ENCODE data around the gene ABHD11.
"Not testable (repeated sequence)": the region's sequence is repeated elsewhere in the genome, so short reads cannot be mapped to it uniquely, and the experiment has no call there.

ABHD11 gene

GRCh38 chr7:73742753-73743641 is 4.4 kb upstream of the ABHD11 start:
- no peak for DNase-seq (ENCODE audit: low read depth)

- DNase-seq (ENCODE audit: low read depth): no peak
These were observed 3.7 kb upstream of the ABHD11 start for GRCh38 chr7:73742338-73742752.

- no peak for DNase-seq (ENCODE audit: low read depth)
These were observed 3.0 kb upstream of the ABHD11 start for GRCh38 chr7:73741600-73741999.

GRCh38 chr7:73740771-73741170 is 2.2 kb upstream of the ABHD11 start:
- no peak for DNase-seq (ENCODE audit: low read depth)

GRCh38 chr7:73740212-73740611 is 1.6 kb upstream of the ABHD11 start:
- DNase-seq (ENCODE audit: low read depth): no peak

GRCh38 chr7:73739387-73739767 is 775 bp upstream of the ABHD11 start:
- DNase-seq (ENCODE audit: low read depth): no peak

GRCh38 chr7:73738220-73738611 is 386 bp downstream of the ABHD11 start:
- no peak for DNase-seq (ENCODE audit: low read depth)

GRCh38 chr7:73737491-73738219 is 947 bp downstream of the ABHD11 start:
- no peak for DNase-seq (ENCODE audit: low read depth)

GRCh38 chr7:73736885-73737284 is 1.7 kb downstream of the ABHD11 start:
- no peak for DNase-seq (ENCODE audit: low read depth)

GRCh38 chr7:73735528-73735905 is 3.1 kb downstream of the ABHD11 start:
- no peak for DNase-seq (ENCODE audit: low read depth)

GRCh38 chr7:73734619-73735527 is 3.7 kb downstream of the ABHD11 start:
- DNase-seq (ENCODE audit: low read depth): peak; percentile 83

GRCh38 chr7:73732397-73732796 is 6.2 kb downstream of the ABHD11 start:
- DNase-seq (ENCODE audit: low read depth): no peak

- no peak for DNase-seq (ENCODE audit: low read depth)
These were observed 8.1 kb downstream of the ABHD11 start for GRCh38 chr7:73730485-73730884.

GRCh38 chr7:73728551-73728950 is 10.1 kb downstream of the ABHD11 start:
- DNase-seq (ENCODE audit: low read depth): no peak

GRCh38 chr7:73727952-73728351 is 10.7 kb downstream of the ABHD11 start:
- no peak for DNase-seq (ENCODE audit: low read depth)

GRCh38 chr7:73726083-73726466 is 12.5 kb downstream of the ABHD11 start:
- DNase-seq (ENCODE audit: low read depth): no peak

- DNase-seq (ENCODE audit: low read depth): no peak
These were observed 14.8 kb downstream of the ABHD11 start for GRCh38 chr7:73723813-73724212.

GRCh38 chr7:73722785-73723184 is 15.8 kb downstream of the ABHD11 start:
- DNase-seq (ENCODE audit: low read depth): no peak

GRCh38 chr7:73722182-73722581 is 16.4 kb downstream of the ABHD11 start:
- not testable (repeated sequence) for DNase-seq (ENCODE audit: low read depth)

GRCh38 chr7:73721377-73721817 is 17.2 kb downstream of the ABHD11 start:
- no peak for DNase-seq (ENCODE audit: low read depth)

- DNase-seq (ENCODE audit: low read depth): not testable (repeated sequence)
These were observed 18.2 kb downstream of the ABHD11 start for GRCh38 chr7:73720443-73720842.

- DNase-seq (ENCODE audit: low read depth): no peak
These were observed 18.8 kb downstream of the ABHD11 start for GRCh38 chr7:73719806-73720169.

Measured in HS-5 (cell line).